Measurements from ENCODE around the gene HS3ST4.

DNA sequence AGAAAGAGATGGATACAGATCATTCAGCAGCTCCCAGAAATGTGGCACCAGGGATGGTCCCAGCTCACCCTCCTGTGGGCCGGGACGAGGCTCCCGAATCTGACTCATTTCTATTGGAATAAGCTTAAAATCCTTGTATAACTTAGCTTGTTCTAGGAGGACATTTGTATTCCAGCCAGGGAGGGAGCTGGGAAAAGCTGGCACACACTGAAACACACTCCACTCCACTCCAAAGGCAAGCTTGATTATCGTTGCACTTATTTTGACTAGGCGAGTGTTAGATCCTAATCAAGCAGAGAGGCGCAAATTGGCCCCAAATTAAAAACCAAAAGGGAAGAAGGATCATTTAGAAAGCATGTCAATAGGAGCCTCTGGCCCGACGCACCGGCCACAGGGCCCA is 339.5 kb downstream of the HS3ST4 start:
- TF ChIP-seq POLR2AphosphoS5 (IDR thresholded peaks at IDR 0.05; ENCODE audit: low read depth) (no peak), JUNB (IDR thresholded peaks at IDR 0.05; ENCODE audit: unreplicated experiment) (no peak), EZH2 (IDR thresholded peaks at IDR 0.05; ENCODE audit: low read depth, unreplicated experiment) (no peak), EZH2phosphoT487 (IDR thresholded peaks at IDR 0.05; ENCODE audit: unreplicated experiment) (no peak), REST (IDR thresholded peaks at IDR 0.05; ENCODE audit: unreplicated experiment) (no peak), ZNF331 (CRISPR knock-in tag; IDR thresholded peaks at IDR 0.05; ENCODE audit: low read depth) (no peak), ZNF114 (CRISPR knock-in tag; IDR thresholded peaks at IDR 0.05) (no peak), CREB1 (CRISPR knock-in tag; IDR thresholded peaks at IDR 0.05; ENCODE audit: low read depth) (no peak)
- TF ChIP-seq, protein P1, sequence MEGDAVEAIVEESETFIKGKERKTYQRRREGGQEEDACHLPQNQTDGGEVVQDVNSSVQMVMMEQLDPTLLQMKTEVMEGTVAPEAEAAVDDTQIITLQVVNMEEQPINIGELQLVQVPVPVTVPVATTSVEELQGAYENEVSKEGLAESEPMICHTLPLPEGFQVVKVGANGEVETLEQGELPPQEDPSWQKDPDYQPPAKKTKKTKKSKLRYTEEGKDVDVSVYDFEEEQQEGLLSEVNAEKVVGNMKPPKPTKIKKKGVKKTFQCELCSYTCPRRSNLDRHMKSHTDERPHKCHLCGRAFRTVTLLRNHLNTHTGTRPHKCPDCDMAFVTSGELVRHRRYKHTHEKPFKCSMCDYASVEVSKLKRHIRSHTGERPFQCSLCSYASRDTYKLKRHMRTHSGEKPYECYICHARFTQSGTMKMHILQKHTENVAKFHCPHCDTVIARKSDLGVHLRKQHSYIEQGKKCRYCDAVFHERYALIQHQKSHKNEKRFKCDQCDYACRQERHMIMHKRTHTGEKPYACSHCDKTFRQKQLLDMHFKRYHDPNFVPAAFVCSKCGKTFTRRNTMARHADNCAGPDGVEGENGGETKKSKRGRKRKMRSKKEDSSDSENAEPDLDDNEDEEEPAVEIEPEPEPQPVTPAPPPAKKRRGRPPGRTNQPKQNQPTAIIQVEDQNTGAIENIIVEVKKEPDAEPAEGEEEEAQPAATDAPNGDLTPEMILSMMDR (conservative IDR thresholded peaks at IDR 0.05; ENCODE audit: low read depth in 2 of 2), result no peak
- TF ChIP-seq, protein P2, sequence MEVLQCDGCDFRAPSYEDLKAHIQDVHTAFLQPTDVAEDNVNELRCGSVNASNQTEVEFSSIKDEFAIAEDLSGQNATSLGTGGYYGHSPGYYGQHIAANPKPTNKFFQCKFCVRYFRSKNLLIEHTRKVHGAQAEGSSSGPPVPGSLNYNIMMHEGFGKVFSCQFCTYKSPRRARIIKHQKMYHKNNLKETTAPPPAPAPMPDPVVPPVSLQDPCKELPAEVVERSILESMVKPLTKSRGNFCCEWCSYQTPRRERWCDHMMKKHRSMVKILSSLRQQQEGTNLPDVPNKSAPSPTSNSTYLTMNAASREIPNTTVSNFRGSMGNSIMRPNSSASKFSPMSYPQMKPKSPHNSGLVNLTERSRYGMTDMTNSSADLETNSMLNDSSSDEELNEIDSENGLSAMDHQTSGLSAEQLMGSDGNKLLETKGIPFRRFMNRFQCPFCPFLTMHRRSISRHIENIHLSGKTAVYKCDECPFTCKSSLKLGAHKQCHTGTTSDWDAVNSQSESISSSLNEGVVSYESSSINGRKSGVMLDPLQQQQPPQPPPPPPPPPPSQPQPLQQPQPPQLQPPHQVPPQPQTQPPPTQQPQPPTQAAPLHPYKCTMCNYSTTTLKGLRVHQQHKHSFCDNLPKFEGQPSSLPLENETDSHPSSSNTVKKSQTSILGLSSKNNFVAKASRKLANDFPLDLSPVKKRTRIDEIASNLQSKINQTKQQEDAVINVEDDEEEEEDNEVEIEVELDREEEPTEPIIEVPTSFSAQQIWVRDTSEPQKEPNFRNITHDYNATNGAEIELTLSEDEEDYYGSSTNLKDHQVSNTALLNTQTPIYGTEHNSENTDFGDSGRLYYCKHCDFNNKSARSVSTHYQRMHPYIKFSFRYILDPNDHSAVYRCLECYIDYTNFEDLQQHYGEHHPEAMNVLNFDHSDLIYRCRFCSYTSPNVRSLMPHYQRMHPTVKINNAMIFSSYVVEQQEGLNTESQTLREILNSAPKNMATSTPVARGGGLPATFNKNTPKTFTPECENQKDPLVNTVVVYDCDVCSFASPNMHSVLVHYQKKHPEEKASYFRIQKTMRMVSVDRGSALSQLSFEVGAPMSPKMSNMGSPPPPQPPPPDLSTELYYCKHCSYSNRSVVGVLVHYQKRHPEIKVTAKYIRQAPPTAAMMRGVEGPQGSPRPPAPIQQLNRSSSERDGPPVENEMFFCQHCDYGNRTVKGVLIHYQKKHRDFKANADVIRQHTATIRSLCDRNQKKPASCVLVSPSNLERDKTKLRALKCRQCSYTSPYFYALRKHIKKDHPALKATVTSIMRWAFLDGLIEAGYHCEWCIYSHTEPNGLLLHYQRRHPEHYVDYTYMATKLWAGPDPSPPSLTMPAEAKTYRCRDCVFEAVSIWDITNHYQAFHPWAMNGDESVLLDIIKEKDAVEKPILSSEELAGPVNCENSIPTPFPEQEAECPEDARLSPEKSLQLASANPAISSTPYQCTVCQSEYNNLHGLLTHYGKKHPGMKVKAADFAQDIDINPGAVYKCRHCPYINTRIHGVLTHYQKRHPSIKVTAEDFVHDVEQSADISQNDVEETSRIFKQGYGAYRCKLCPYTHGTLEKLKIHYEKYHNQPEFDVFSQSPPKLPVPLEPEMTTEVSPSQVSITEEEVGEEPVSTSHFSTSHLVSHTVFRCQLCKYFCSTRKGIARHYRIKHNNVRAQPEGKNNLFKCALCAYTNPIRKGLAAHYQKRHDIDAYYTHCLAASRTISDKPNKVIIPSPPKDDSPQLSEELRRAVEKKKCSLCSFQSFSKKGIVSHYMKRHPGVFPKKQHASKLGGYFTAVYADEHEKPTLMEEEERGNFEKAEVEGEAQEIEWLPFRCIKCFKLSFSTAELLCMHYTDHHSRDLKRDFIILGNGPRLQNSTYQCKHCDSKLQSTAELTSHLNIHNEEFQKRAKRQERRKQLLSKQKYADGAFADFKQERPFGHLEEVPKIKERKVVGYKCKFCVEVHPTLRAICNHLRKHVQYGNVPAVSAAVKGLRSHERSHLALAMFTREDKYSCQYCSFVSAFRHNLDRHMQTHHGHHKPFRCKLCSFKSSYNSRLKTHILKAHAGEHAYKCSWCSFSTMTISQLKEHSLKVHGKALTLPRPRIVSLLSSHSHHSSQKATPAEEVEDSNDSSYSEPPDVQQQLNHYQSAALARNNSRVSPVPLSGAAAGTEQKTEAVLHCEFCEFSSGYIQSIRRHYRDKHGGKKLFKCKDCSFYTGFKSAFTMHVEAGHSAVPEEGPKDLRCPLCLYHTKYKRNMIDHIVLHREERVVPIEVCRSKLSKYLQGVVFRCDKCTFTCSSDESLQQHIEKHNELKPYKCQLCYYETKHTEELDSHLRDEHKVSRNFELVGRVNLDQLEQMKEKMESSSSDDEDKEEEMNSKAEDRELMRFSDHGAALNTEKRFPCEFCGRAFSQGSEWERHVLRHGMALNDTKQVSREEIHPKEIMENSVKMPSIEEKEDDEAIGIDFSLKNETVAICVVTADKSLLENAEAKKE (CRISPR knock-in tag; IDR thresholded peaks at IDR 0.05), result no peak
